GM12878 (cell line): Measurements from ENCODE around the gene SLC32A1. TPM values are rescaled to one million over a fixed set of nuclear protein-coding genes. Genes with fewer than 3 reads are reported as not detected.

Source experiments
- ATAC-seq: fragments of 200-7000 bp; cut with Tn5 transposase; 3 replicates; pipeline ENCODE4 v1.9.1; 2020; ENCODE audit warnings: mild to moderate bottlenecking, moderate library complexity
- BruUV-seq: library from RNA; stranded (reverse); fragments of 400-500 nt; replicated peaks from 2 replicates; lab custom pipeline; 2021; lab: Mats Ljungman, UMichigan
- CTCF ChIA-PET: fragments of 300-600 bp; sonication (Branson Sonifier 250); formaldehyde crosslinking; extraction: SDS; loops from one replicate; lab custom pipeline; 2021; ENCODE audit warnings: inconsistent platforms; lab: Yijun Ruan, JAX
- POLR2A ChIA-PET: fragments of 350-600 bp; formaldehyde crosslinking; extraction: SDS; loops from one replicate; lab custom pipeline; 2021; ENCODE audit warnings: inconsistent platforms; lab: Charles Lee
- RAD21 ChIA-PET: fragments of 300-600 bp; sonication (Branson Sonifier 250); formaldehyde crosslinking; loops from one replicate; lab custom pipeline; 2023; ENCODE audit warnings: antibody characterized with exemption; ENCODE audit not compliant: unreplicated experiment; lab: Charles Lee
- SMC1A ChIA-PET: fragments of 300-600 bp; sonication (Branson Sonifier 250); formaldehyde crosslinking; loops from one replicate; lab custom pipeline; 2023; ENCODE audit not compliant: unreplicated experiment, uncharacterized antibody; lab: Charles Lee
- DNase-seq: peaks from one replicate; pipeline ENCODE4 v3.0.0-alpha.2; 2011; ENCODE audit warnings: low read depth, low spot score
- FAIRE-seq: peaks from 3 replicates; lab custom pipeline; 2011; peaks lifted over from hg19 to GRCh38; lab: Jason Lieb, UNC
- H2AFZ ChIP-seq: 2 replicates; pipeline ENCODE4 v1.6.0; 2011; ENCODE audit warnings: low read depth, low read length, control low read depth; ENCODE audit not compliant: control insufficient read depth
- H3K27ac ChIP-seq: 2 replicates; pipeline ENCODE4 v1.5.1; 2011; ENCODE audit warnings: control low read depth; ENCODE audit not compliant: control insufficient read depth, insufficient read depth
- H3K27me3 ChIP-seq, 2 experiments: replicated peaks in 1 of 2; 2 replicates each; pipeline versions ENCODE4 v1.6.0 to v1.6.1; 2011; ENCODE audit warnings: low read length in 1 of 2; ENCODE audit not compliant: control insufficient read depth in 2 of 2, insufficient read depth in 2 of 2
- H3K36me3 ChIP-seq, 2 experiments: 2 replicates each; pipeline ENCODE4 v1.5.1; 2011; ENCODE audit warnings: low read length in 1 of 2; ENCODE audit not compliant: control insufficient read depth in 2 of 2, insufficient read depth in 2 of 2
- H3K4me1 ChIP-seq: 2 replicates; pipeline ENCODE4 v1.6.1; 2011; ENCODE audit warnings: mild to moderate bottlenecking, low read length, moderate library complexity, mixed read lengths; ENCODE audit not compliant: control insufficient read depth, insufficient read depth
- H3K4me2 ChIP-seq: 2 replicates; pipeline ENCODE4 v1.6.0; 2011; ENCODE audit warnings: control low read depth; ENCODE audit not compliant: control insufficient read depth, insufficient read depth
- H3K4me3 ChIP-seq: fragments of 200-600 bp; sonication (generic); 2 replicates; pipeline ENCODE4 v1.5.1; 2016
- H3K79me2 ChIP-seq: 2 replicates; pipeline ENCODE4 v1.6.0; 2011; ENCODE audit warnings: low read length; ENCODE audit not compliant: control insufficient read depth, insufficient read depth
- H3K9ac ChIP-seq: 2 replicates; pipeline ENCODE4 v1.8.0; 2011; ENCODE audit warnings: low read length, control low read depth, mixed read lengths; ENCODE audit not compliant: control insufficient read depth, insufficient read depth
- H3K9me3 ChIP-seq: replicated peaks from 3 replicates; pipeline ENCODE4 v1.5.1; 2011; ENCODE audit warnings: mild to moderate bottlenecking, low read length; ENCODE audit not compliant: control insufficient read depth, insufficient read depth
- H4K20me1 ChIP-seq: 2 replicates; pipeline ENCODE4 v1.6.0; 2011; ENCODE audit not compliant: control insufficient read depth, insufficient read depth
- JUND ChIP-seq: IDR thresholded peaks from 2 replicates; pipeline ENCODE4 v1.6.1; 2012; ENCODE audit warnings: low read depth, mild to moderate bottlenecking, low read length, improper control_type of control experiment, moderate library complexity
- KAT2A ChIP-seq: conservative IDR thresholded peaks from 2 replicates; pipeline ENCODE4 v1.6.1; 2011; ENCODE audit warnings: low read depth, low read length; ENCODE audit not compliant: control insufficient read depth
- MEF2A ChIP-seq: IDR thresholded peaks from 2 replicates; pipeline ENCODE4 v1.6.1; 2011; ENCODE audit warnings: low read depth, mild to moderate bottlenecking, low read length, moderate library complexity; ENCODE audit not compliant: insufficient read depth
- MTA3 ChIP-seq: IDR thresholded peaks from 2 replicates; pipeline ENCODE4 v1.6.1; 2012; ENCODE audit warnings: low read length, inconsistent platforms, borderline replicate concordance
- STAT1 ChIP-seq: fragments of 450-650 bp; conservative IDR thresholded peaks from 2 replicates; pipeline ENCODE4 v1.6.1; 2014; ENCODE audit warnings: antibody characterized with exemption, mild to moderate bottlenecking
- WGBS: methylation state at CpG from one replicate; pipeline ENCODE4 v1.1.6; 2016; ENCODE audit warnings: low lambda C conversion rate; ENCODE audit not compliant: insufficient replicate concordance, insufficient coverage; ENCODE audit errors: missing lambda C conversion rate; 5-methylcytosine and 5-hydroxymethylcytosine counted together
- in situ Hi-C: fragments of 300-500 bp; cut with MboI; formaldehyde crosslinking; loops from 9 replicates; pipeline ENCODE4 v1.14.3; 2018; ENCODE audit warnings: mixed read lengths
- intact Hi-C: fragments of 100-400 bp; cut with micrococcal nuclease; formaldehyde crosslinking; loops from one replicate; pipeline ENCODE4 v1.14.2; 2022; ENCODE audit not compliant: unreplicated experiment
- polyA plus RNA-seq, 11 experiments: library from polyadenylated mRNA; depleted of rRNA in 4 of 11; unstranded in 6 of 11; stranded (reverse) in 5 of 11; fragments of >200 nt; fragmentation: Nextera tagmentation in 4 of 11; fragmentation: Illumina TruSeq in 1 of 11; extraction: Ambion mirVana in 4 of 11; extraction: Trizol in 1 of 11; gene quantifications; 1 replicate in 1 of 11; 2 replicates in 10 of 11; pipeline versions ENCODE4 v1.2.1 to v1.2.3, GENCODE V29; 2011 to 2016; ENCODE audit warnings: inconsistent platforms in 2 of 11, missing spikeins in 2 of 11, low read depth in 1 of 11
- total RNA-seq, 4 experiments: library from RNA; depleted of rRNA in 3 of 4; stranded (reverse); fragments of >200 nt in 3 of 4; fragmentation: Illumina TruSeq in 1 of 4; extraction: Trizol in 1 of 4; gene quantifications; 2 replicates each; pipeline versions ENCODE4 v1.2.1 to v1.2.3, GENCODE V29; 2013 to 2021
- TF ChIP-seq, protein P1 (sequence below): fragments of 450-650 bp; IDR thresholded peaks from 2 replicates; pipeline ENCODE4 v1.6.1; 2017; ENCODE audit warnings: mild to moderate bottlenecking, low read depth, inconsistent platforms; ENCODE audit not compliant: poor library complexity, severe bottlenecking

The SLC32A1 gene
- total and polyA plus RNA-seq, 10 of the 15 experiments (the other 5 are each of a cell fraction or from before 2014, with no cell fraction given) = not detected

DNA sequence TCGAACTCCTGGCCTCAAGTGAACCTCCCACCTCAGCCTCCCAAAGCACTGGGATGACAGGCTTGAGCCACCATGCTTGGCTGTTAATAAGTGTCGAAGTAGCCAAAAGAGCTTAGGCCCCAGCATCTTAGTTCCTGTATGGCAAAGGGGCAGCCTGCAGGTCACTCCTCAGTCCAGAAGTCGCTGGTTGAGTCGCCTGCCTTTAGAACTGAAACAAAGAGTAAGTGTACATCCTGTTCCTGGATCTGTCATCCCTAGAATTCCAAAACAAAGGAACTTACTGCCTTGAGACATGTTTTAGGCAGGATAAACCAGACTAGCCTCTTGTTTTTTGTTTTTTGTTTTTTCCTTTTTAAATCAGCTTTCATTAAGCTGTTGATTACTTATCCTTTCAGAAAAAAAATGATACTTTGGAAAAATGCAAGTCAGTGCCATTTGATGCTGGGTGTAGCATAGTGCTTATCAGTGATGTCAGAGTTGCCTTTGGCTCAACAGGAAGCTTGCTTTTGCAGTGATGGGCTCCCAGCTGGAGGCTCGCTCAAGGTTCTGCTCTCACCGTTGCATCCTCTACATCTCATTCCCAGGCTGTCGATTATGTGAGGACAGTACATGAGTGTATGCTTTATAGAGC is 33.0 kb downstream of the SLC32A1 start:
- SMC1A ChIA-PET = interaction anchor here (0.6 to 0.8 kb wide), 2 partner anchors 49 to 73 kb away, joined by 3 read pairs; no protein-coding TSS in a partner anchor
- TF ChIP-seq KAT2A = no peak
- no peak for TF ChIP-seq MTA3
- TF ChIP-seq, protein P1, sequence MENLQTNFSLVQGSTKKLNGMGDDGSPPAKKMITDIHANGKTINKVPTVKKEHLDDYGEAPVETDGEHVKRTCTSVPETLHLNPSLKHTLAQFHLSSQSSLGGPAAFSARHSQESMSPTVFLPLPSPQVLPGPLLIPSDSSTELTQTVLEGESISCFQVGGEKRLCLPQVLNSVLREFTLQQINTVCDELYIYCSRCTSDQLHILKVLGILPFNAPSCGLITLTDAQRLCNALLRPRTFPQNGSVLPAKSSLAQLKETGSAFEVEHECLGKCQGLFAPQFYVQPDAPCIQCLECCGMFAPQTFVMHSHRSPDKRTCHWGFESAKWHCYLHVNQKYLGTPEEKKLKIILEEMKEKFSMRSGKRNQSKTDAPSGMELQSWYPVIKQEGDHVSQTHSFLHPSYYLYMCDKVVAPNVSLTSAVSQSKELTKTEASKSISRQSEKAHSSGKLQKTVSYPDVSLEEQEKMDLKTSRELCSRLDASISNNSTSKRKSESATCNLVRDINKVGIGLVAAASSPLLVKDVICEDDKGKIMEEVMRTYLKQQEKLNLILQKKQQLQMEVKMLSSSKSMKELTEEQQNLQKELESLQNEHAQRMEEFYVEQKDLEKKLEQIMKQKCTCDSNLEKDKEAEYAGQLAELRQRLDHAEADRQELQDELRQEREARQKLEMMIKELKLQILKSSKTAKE = no peak
- TF ChIP-seq JUND = no peak
- no peak for TF ChIP-seq STAT1
- TF ChIP-seq MEF2A = no peak
- Histone ChIP-seq H3K36me3 (peaks cover 10 to 21% of the 10 kb centered on the region in 2 experiments; a peak in 3 of 4 replicates), H4K20me1 (0 out of 2 replicates have a peak, but pooled peaks cover 3% of the 10 kb centered on the region), H3K27ac (no peak overlapping the region), H3K4me3 (no peak overlapping the region), H3K9ac (no peak overlapping the region), H3K4me1 (no peaks in the 10 kb centered on the region), H3K9me3 (no peaks in the 10 kb centered on the region), H3K79me2 (no peaks in the 10 kb centered on the region), H3K27me3 (no peaks in the 10 kb centered on the region), H3K4me2 (no peak overlapping the region), H2AFZ (no peak overlapping the region)
- ATAC-seq = no peak
- intact Hi-C loops = loop anchor here (10.0 kb wide), 1 partner anchor 288 kb away; no protein-coding TSS in a partner anchor
- DNase-seq = no peak
- RAD21 ChIA-PET = interaction anchor here (1.3 kb wide), 1 partner anchor 112 kb away, joined by 3 read pairs; no protein-coding TSS in a partner anchor
- FAIRE-seq = no peak
- 90% methylated on average over 7 of the region's 7 CpGs for WGBS
- POLR2A ChIA-PET = no interaction called here
- in situ Hi-C loops = no loop called here
- no TSS peak for BruUV-seq
- CTCF ChIA-PET = interaction anchor here (0.8 to 11.2 kb wide), 5 partner anchors 8 to 175 kb away, joined by 3 to 138 read pairs (median 3); no protein-coding TSS in a partner anchor
